HG02798 (cell line): ENCODE measurements around the gene CCNYL1.
A peak's percentile ranks its signal among the peaks of the same experiment; 100 is the strongest.

ENCODE experiments used
- ATAC-seq: cut with Tn5 transposase; IDR thresholded peaks from one replicate; pipeline ENCODE4 v1.9.1; 2021; ENCODE audit warnings: mild to moderate bottlenecking; ENCODE audit not compliant: unreplicated experiment, poor library complexity

Gene CCNYL1

GRCh38 chr2:207763303-207763917 is 52.0 kb downstream of the CCNYL1 start:
- ATAC-seq, result no peak

- ATAC-seq, result no peak
These were observed 52.7 kb downstream of the CCNYL1 start for GRCh38 chr2:207764096-207764630.

- no peak for ATAC-seq
These were observed 54.1 kb downstream of the CCNYL1 start for GRCh38 chr2:207765547-207765946.

- ATAC-seq, result no peak
These were observed 54.7 kb downstream of the CCNYL1 start for GRCh38 chr2:207766041-207766551.

- no peak for ATAC-seq
These were observed 55.4 kb downstream of the CCNYL1 start for GRCh38 chr2:207766697-207767460.

GRCh38 chr2:207767461-207768167 is 56.2 kb downstream of the CCNYL1 start:
- ATAC-seq, result no peak

- no peak for ATAC-seq
These were observed 56.9 kb downstream of the CCNYL1 start for GRCh38 chr2:207768168-207768865.

GRCh38 chr2:207768866-207769596 is 57.6 kb downstream of the CCNYL1 start:
- ATAC-seq, result peak; percentile 10

- no peak for ATAC-seq
These were observed 59.4 kb downstream of the CCNYL1 start for GRCh38 chr2:207770602-207771404.

GRCh38 chr2:207771421-207771820 is 60.0 kb downstream of the CCNYL1 start:
- no peak for ATAC-seq

- ATAC-seq, result no peak
These were observed 60.8 kb downstream of the CCNYL1 start for GRCh38 chr2:207772081-207772843.

GRCh38 chr2:207772844-207773205 is 61.4 kb downstream of the CCNYL1 start:
- no peak for ATAC-seq

GRCh38 chr2:207775473-207775872 is 64.0 kb downstream of the CCNYL1 start:
- ATAC-seq, result no peak

- ATAC-seq, result no peak
These were observed 65.7 kb downstream of the CCNYL1 start for GRCh38 chr2:207777124-207777523.

- ATAC-seq, result no peak
These were observed 67.0 kb downstream of the CCNYL1 start for GRCh38 chr2:207778298-207778882.

GRCh38 chr2:207779523-207779922 is 68.1 kb downstream of the CCNYL1 start:
- ATAC-seq, result no peak

GRCh38 chr2:207782238-207783030 is 71.0 kb downstream of the CCNYL1 start:
- no peak for ATAC-seq
